Mesendoderm (in vitro differentiated cells): Measurements from ENCODE around the gene MGAT5B.
A peak's percentile ranks its signal among the peaks of the same experiment; 100 is the strongest.

ENCODE experiments used
- DNase-seq: peaks from one replicate; pipeline ENCODE4 v3.0.0; 2013
- H2AK5ac ChIP-seq: 2 replicates; pipeline ENCODE4 v1.6.1; 2013; ENCODE audit warnings: low read length, inconsistent platforms
- H2BK120ac ChIP-seq: 2 replicates; pipeline ENCODE4 v1.6.1; 2013; ENCODE audit warnings: low read depth, mild to moderate bottlenecking, low read length, moderate library complexity, mixed read lengths
- H2BK15ac ChIP-seq: replicated peaks from 2 replicates; pipeline ENCODE4 v1.6.1; 2013; ENCODE audit warnings: low read depth, mild to moderate bottlenecking, moderate library complexity
- H2BK5ac ChIP-seq: 2 replicates; pipeline ENCODE4 v1.6.1; 2013; ENCODE audit warnings: low read length, inconsistent platforms
- H3K18ac ChIP-seq: 2 replicates; pipeline ENCODE4 v1.6.1; 2013; ENCODE audit warnings: mild to moderate bottlenecking, low read length, mixed read lengths
- H3K23ac ChIP-seq: one replicate; pipeline ENCODE4 v1.6.1; 2013; ENCODE audit warnings: low read length
- H3K27ac ChIP-seq: 2 replicates; pipeline ENCODE4 v1.5.1; 2013; ENCODE audit warnings: low read depth, mild to moderate bottlenecking, inconsistent platforms, low read length, moderate library complexity
- H3K27me3 ChIP-seq: 2 replicates; pipeline ENCODE4 v1.6.1; 2013; ENCODE audit warnings: low read length, control low read depth, mild to moderate bottlenecking, inconsistent platforms; ENCODE audit not compliant: insufficient read depth, poor library complexity
- H3K36me3 ChIP-seq: 2 replicates; pipeline ENCODE4 v1.6.1; 2013; ENCODE audit warnings: low read length, inconsistent platforms; ENCODE audit not compliant: control insufficient read depth, insufficient read depth
- H3K4ac ChIP-seq: one replicate; pipeline ENCODE4 v1.6.1; 2013; ENCODE audit warnings: low read depth, mild to moderate bottlenecking, low read length, moderate library complexity
- H3K4me1 ChIP-seq: 2 replicates; pipeline ENCODE4 v1.6.1; 2013; ENCODE audit warnings: low read depth, low read length, inconsistent platforms; ENCODE audit not compliant: control insufficient read depth
- H3K4me2 ChIP-seq: 2 replicates; pipeline ENCODE4 v1.6.1; 2013; ENCODE audit warnings: low read length
- H3K4me3 ChIP-seq: 2 replicates; pipeline ENCODE4 v1.5.1; 2013; ENCODE audit warnings: mild to moderate bottlenecking, low read length
- H3K56ac ChIP-seq: one replicate; pipeline ENCODE4 v1.6.1; 2013; ENCODE audit warnings: low read length
- H3K79me1 ChIP-seq: 2 replicates; pipeline ENCODE4 v1.6.1; 2013; ENCODE audit warnings: low read length, inconsistent platforms
- H3K79me2 ChIP-seq: 2 replicates; pipeline ENCODE4 v1.6.1; 2013; ENCODE audit warnings: mild to moderate bottlenecking, low read length; ENCODE audit not compliant: control insufficient read depth, insufficient read depth
- H3K9ac ChIP-seq: 2 replicates; pipeline ENCODE4 v1.6.1; 2013; ENCODE audit warnings: low read length, inconsistent platforms
- H4K5ac ChIP-seq: one replicate; pipeline ENCODE4 v1.6.1; 2013; ENCODE audit warnings: low read length
- H4K8ac ChIP-seq: one replicate; pipeline ENCODE4 v1.6.1; 2013; ENCODE audit warnings: low read depth, mild to moderate bottlenecking, control low read depth, low read length, moderate library complexity
- WGBS: extraction: QIAGEN DNeasy Blood & Tissue Kit; methylation state at CpG from one replicate; pipeline ENCODE4 v1.1.7; 2013; ENCODE audit warnings: low lambda C conversion rate, missing lambda C conversion rate; ENCODE audit not compliant: insufficient coverage; ENCODE audit errors: extremely low coverage; 5-methylcytosine and 5-hydroxymethylcytosine counted together

MGAT5B gene

GRCh38 chr17:76989519-76989918, 121.3 kb downstream of the MGAT5B start:
- H3K79me1 ChIP-seq = no peaks in the 10 kb centered on the region
- no peak overlapping the region for H2BK5ac ChIP-seq
- H3K36me3 ChIP-seq = no peaks in the 10 kb centered on the region
- no peak overlapping the region for H3K4me2 ChIP-seq
- no peaks in the 10 kb centered on the region for H3K27me3 ChIP-seq
- H3K4me1 ChIP-seq = no peaks in the 10 kb centered on the region
- H3K4ac ChIP-seq = no peak overlapping the region
- no peaks in the 10 kb centered on the region for H3K79me2 ChIP-seq
- H2AK5ac ChIP-seq = no peak overlapping the region
- H4K5ac ChIP-seq = no peak overlapping the region
- H2BK15ac ChIP-seq = no peak overlapping the region
- no peak overlapping the region for H3K23ac ChIP-seq
- H3K27ac ChIP-seq = no peak overlapping the region
- no peak overlapping the region for H3K56ac ChIP-seq
- no peak overlapping the region for H3K9ac ChIP-seq
- H3K18ac ChIP-seq = no peak overlapping the region
- WGBS = no CpG with 5 or more reads among the region's 5 CpGs
- no peak overlapping the region for H2BK120ac ChIP-seq
- no peak for DNase-seq
- H4K8ac ChIP-seq = no peak overlapping the region
- H3K4me3 ChIP-seq = no peak overlapping the region

GRCh38 chr17:76992891-76993290, 124.7 kb downstream of the MGAT5B start:
- Histone ChIP-seq H3K4me2 (no peak overlapping the region), H2BK5ac (no peak overlapping the region), H3K27ac (no peak overlapping the region), H3K4me3 (no peak overlapping the region), H3K56ac (no peak overlapping the region), H3K4me1 (no peaks in the 10 kb centered on the region), H2AK5ac (no peak overlapping the region), H3K27me3 (no peaks in the 10 kb centered on the region), H3K4ac (no peak overlapping the region), H4K8ac (no peak overlapping the region), H3K23ac (no peak overlapping the region), H3K79me2 (no peaks in the 10 kb centered on the region), H3K18ac (no peak overlapping the region), H3K9ac (no peak overlapping the region), H2BK15ac (no peak overlapping the region), H3K36me3 (no peaks in the 10 kb centered on the region), H3K79me1 (no peaks in the 10 kb centered on the region), H2BK120ac (no peak overlapping the region), H4K5ac (no peak overlapping the region)
- no peak for DNase-seq
- no CpG with 5 or more reads among the region's 5 CpGs for WGBS

- no peak overlapping the region for H3K4me2 ChIP-seq
- H3K79me2 ChIP-seq = no peaks in the 10 kb centered on the region
- H3K27ac ChIP-seq = no peak overlapping the region
- no CpG with 5 or more reads among the region's 5 CpGs for WGBS
- no peaks in the 10 kb centered on the region for H3K4me1 ChIP-seq
- H2BK15ac ChIP-seq = no peak overlapping the region
- no peak overlapping the region for H2BK5ac ChIP-seq
- H3K4me3 ChIP-seq = no peak overlapping the region
- DNase-seq = no peak
- H3K56ac ChIP-seq = no peak overlapping the region
- no peaks in the 10 kb centered on the region for H3K79me1 ChIP-seq
- no peaks in the 10 kb centered on the region for H3K36me3 ChIP-seq
- H4K5ac ChIP-seq = no peak overlapping the region
- no peak overlapping the region for H3K18ac ChIP-seq
- H4K8ac ChIP-seq = no peak overlapping the region
- H3K27me3 ChIP-seq = no peaks in the 10 kb centered on the region
- no peak overlapping the region for H3K23ac ChIP-seq
- H2AK5ac ChIP-seq = no peak overlapping the region
- no peak overlapping the region for H3K4ac ChIP-seq
- no peak overlapping the region for H3K9ac ChIP-seq
- H2BK120ac ChIP-seq = no peak overlapping the region
Observed at GRCh38 chr17:76993651-76994050, 125.4 kb downstream of the MGAT5B start.

- Histone ChIP-seq H3K4me3 (no peak overlapping the region), H3K56ac (no peak overlapping the region), H3K27me3 (no peaks in the 10 kb centered on the region), H2BK15ac (no peak overlapping the region), H3K4me2 (no peak overlapping the region), H3K79me2 (no peaks in the 10 kb centered on the region), H3K18ac (no peak overlapping the region), H3K9ac (no peak overlapping the region), H3K4me1 (no peaks in the 10 kb centered on the region), H2AK5ac (no peak overlapping the region), H3K79me1 (no peaks in the 10 kb centered on the region), H3K27ac (no peak overlapping the region), H4K8ac (no peak overlapping the region), H3K4ac (no peak overlapping the region), H2BK120ac (no peak overlapping the region), H4K5ac (no peak overlapping the region), H3K23ac (no peak overlapping the region), H2BK5ac (no peak overlapping the region), H3K36me3 (no peaks in the 10 kb centered on the region)
- no CpG with 5 or more reads among the region's 6 CpGs for WGBS
- DNase-seq = no peak
Observed at GRCh38 chr17:76994237-76994637, 126.0 kb downstream of the MGAT5B start.

GRCh38 chr17:76995387-76996105, 127.3 kb downstream of the MGAT5B start:
- Histone ChIP-seq H2AK5ac (no peak overlapping the region), H3K27me3 (no peaks in the 10 kb centered on the region), H3K27ac (no peak overlapping the region), H3K56ac (no peak overlapping the region), H3K9ac (no peak overlapping the region), H3K4me1 (no peaks in the 10 kb centered on the region), H3K4me3 (no peak overlapping the region), H4K8ac (no peak overlapping the region), H3K4me2 (no peak overlapping the region), H3K23ac (no peak overlapping the region), H4K5ac (no peak overlapping the region), H2BK15ac (no peak overlapping the region), H3K18ac (no peak overlapping the region), H3K79me2 (no peaks in the 10 kb centered on the region), H2BK120ac (no peak overlapping the region), H3K36me3 (no peaks in the 10 kb centered on the region), H2BK5ac (no peak overlapping the region), H3K4ac (no peak overlapping the region), H3K79me1 (no peaks in the 10 kb centered on the region)
- no CpG with 5 or more reads among the region's 11 CpGs for WGBS
- DNase-seq = peak; percentile 64
